Lower leg skin (tissue), 4 donors: ENCODE results near the gene NEGR1. TPM values are rescaled to one million over a fixed set of nuclear protein-coding genes. Genes with fewer than 3 reads are reported as not detected.

Source experiments
- DNase-seq, 2 donors: peaks; one replicate each; pipeline ENCODE4 v3.0.0-alpha.2; 2019; ENCODE audit warnings: low spot score in 2 of 2
- H3K4me3 ChIP-seq: fragments of 200-600 bp; sonication (generic); 2 replicates; pipeline ENCODE4 v1.5.1; 2017; ENCODE audit warnings: mild to moderate bottlenecking, low read depth; ENCODE audit not compliant: poor library complexity, severe bottlenecking
- POLR2A ChIP-seq, 2 donors: fragments of 450-650 bp; IDR thresholded peaks; one replicate each; pipeline ENCODE4 v1.6.1; 2016 to 2017; ENCODE audit warnings: antibody characterized with exemption in 2 of 2, mild to moderate bottlenecking in 1 of 2, moderate library complexity in 1 of 2
- WGBS, 2 donors: methylation state at CpG; one replicate each; pipeline ENCODE4 v1.1.5; 2018; 5-methylcytosine and 5-hydroxymethylcytosine counted together
- intact Hi-C: fragments of 100-400 bp; cut with DNase I; formaldehyde crosslinking; loops from one replicate; pipeline ENCODE4 v1.15.0; 2023; ENCODE audit warnings: low total_unique reads
- total RNA-seq, 4 donors: library from RNA; depleted of rRNA; stranded (reverse); fragments of >200 nt; gene quantifications; one replicate each; pipeline ENCODE4 v1.1.0, GENCODE V29; 2016
- TF ChIP-seq, protein P1 (sequence below), 3 donors: fragments of 450-650 bp; IDR thresholded peaks; one replicate each; pipeline ENCODE4 v1.5.1; 2016; ENCODE audit warnings: antibody characterized with exemption in 3 of 3, mild to moderate bottlenecking in 3 of 3, moderate library complexity in 2 of 3

The NEGR1 gene
- total RNA-seq, 4 donors from 2014 or later: 4.1 to 13.6 (median 6.0) TPM

GRCh38 chr1:72018562-72018961 lies 263.8 kb downstream of the NEGR1 start:
- no peak for TF ChIP-seq POLR2A (IDR thresholded peaks at IDR 0.05)
- TF ChIP-seq, protein P1, sequence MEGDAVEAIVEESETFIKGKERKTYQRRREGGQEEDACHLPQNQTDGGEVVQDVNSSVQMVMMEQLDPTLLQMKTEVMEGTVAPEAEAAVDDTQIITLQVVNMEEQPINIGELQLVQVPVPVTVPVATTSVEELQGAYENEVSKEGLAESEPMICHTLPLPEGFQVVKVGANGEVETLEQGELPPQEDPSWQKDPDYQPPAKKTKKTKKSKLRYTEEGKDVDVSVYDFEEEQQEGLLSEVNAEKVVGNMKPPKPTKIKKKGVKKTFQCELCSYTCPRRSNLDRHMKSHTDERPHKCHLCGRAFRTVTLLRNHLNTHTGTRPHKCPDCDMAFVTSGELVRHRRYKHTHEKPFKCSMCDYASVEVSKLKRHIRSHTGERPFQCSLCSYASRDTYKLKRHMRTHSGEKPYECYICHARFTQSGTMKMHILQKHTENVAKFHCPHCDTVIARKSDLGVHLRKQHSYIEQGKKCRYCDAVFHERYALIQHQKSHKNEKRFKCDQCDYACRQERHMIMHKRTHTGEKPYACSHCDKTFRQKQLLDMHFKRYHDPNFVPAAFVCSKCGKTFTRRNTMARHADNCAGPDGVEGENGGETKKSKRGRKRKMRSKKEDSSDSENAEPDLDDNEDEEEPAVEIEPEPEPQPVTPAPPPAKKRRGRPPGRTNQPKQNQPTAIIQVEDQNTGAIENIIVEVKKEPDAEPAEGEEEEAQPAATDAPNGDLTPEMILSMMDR (IDR thresholded peaks at IDR 0.05): no peak

GRCh38 chr1:72015006-72015405 lies 267.3 kb downstream of the NEGR1 start:
- 84 to 96% methylated on average over 1 of the region's 1 CpG for WGBS, 2 donors
- H3K4me3 ChIP-seq: no peak overlapping the region
- intact Hi-C loops: no loop called here
- TF ChIP-seq, protein P1 (IDR thresholded peaks at IDR 0.05): no peak
- no peak for TF ChIP-seq POLR2A (IDR thresholded peaks at IDR 0.05)
- no peak for DNase-seq

More at GRCh38 chr1:72018562-72018961, 263.8 kb downstream of the NEGR1 start:
- no peak overlapping the region for H3K4me3 ChIP-seq
- 94 to 98% methylated on average over 2 of the region's 2 CpGs for WGBS, 2 donors
- DNase-seq: no peak
- intact Hi-C loops: no loop called here

DNA sequence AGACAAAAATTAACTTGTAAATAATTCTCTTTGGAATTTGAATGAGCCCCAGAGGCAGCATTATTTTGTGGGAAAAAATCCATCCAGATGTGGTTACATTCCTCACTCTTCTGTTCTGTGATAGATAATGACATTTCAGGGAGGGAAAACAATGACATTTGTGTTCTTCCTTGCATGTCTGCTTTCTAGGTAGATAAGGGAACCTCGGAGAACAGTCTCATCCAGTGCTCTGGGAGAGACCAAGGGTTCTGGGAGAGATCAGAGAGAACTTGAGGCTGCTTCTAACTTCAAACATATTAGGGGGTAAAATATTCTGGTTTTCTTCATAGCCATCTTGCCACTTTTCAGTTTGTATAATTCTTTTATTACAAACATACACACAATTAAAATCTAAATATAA lies 269.2 kb downstream of the NEGR1 start:
- no peak overlapping the region for H3K4me3 ChIP-seq
- intact Hi-C loops: no loop called here
- WGBS, 2 donors: 34 to 36% methylated on average over 1 of the region's 1 CpG
- no peak for DNase-seq
- no peak for TF ChIP-seq POLR2A (IDR thresholded peaks at IDR 0.05)
- TF ChIP-seq, protein P1 (IDR thresholded peaks at IDR 0.05): no peak

GRCh38 chr1:72011721-72012120 lies 270.6 kb downstream of the NEGR1 start:
- DNase-seq: no peak
- intact Hi-C loops: no loop called here
- no peak overlapping the region for H3K4me3 ChIP-seq
- 73 to 80% methylated on average over 6 of the region's 6 CpGs for WGBS, 2 donors
- TF ChIP-seq, protein P1 (IDR thresholded peaks at IDR 0.05): no peak
- TF ChIP-seq POLR2A (IDR thresholded peaks at IDR 0.05): no peak

DNA sequence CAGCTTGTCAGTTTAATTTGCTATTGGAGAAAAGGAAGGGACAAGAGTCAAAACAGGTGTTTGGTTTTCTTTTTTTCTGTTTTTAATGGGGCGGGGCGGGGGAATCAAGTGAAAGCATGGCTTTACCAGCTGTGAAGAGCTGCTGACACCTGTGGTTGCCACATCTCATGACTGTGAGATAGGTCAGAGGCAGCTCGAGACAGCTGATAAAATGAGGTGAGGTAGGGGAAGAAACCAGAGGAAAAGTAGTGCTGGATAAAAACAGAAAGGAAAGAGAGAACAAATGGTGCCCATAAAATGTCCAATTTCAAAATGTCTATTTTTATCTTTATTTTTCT lies 272.3 kb downstream of the NEGR1 start:
- no peak for DNase-seq
- no peak for TF ChIP-seq POLR2A (IDR thresholded peaks at IDR 0.05)
- TF ChIP-seq, protein P1 (IDR thresholded peaks at IDR 0.05): no peak
- intact Hi-C loops: no loop called here
- 64 to 70% methylated on average over 3 of the region's 3 CpGs for WGBS, 2 donors
- H3K4me3 ChIP-seq: no peak overlapping the region
